C4-2B (cell line): ENCODE data around the gene TMEM272.

ENCODE experiments used
- H3K27ac ChIP-seq: fragments of 450-650 bp; 2 replicates; pipeline ENCODE4 v1.5.1; 2017
- CTCF ChIP-seq: fragments of 450-650 bp; conservative IDR thresholded peaks from 2 replicates; pipeline ENCODE4 v1.5.1; 2017; ENCODE audit warnings: mild to moderate bottlenecking
- ZFX ChIP-seq: fragments of 450-650 bp; IDR thresholded peaks from 2 replicates; pipeline ENCODE4 v1.6.1; 2017

The TMEM272 gene

GRCh38 chr13:51867062-51867461, 22.1 kb upstream of the TMEM272 start:
- no peak for TF ChIP-seq ZFX
- TF ChIP-seq CTCF: no peak
- no peak overlapping the region for H3K27ac ChIP-seq

- TF ChIP-seq ZFX (no peak), CTCF (no peak)
- no peak overlapping the region for H3K27ac ChIP-seq
Measured at GRCh38 chr13:51865838-51866237, 20.9 kb upstream of the TMEM272 start.

GRCh38 chr13:51862957-51863356, 18.0 kb upstream of the TMEM272 start:
- H3K27ac ChIP-seq: no peak overlapping the region
- TF ChIP-seq ZFX (no peak), CTCF (no peak)

DNA sequence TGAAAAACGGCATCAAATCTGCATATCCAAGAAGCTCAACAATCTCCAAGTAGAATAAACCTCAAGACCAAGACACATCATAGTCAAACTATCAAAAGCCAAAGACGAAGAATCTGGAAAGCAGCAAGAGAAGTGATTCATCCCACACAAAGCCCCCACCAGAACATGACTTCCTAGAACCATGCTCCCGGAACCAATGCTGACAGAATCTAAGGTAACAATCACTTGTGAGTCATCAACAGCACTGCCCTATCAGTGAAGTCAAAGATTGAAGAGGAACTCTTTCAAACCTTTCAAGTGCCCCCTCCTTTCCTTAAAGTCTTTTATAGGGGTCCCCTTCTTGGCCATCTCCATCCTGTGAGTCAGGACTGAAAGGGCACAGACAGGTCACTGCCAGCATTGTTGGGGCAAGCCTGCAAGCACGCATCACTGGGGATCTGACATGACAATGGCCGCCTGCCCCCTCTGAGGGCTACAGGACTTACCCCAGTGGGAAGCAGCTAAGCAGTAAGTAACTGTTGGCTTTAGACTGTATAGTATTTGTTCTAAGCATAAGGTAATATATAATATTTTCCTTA, 16.8 kb upstream of the TMEM272 start, which contains the start of gene CCDC70:
Gene CCDC70 (plus strand): TSS at position 247 of the 578 bp plus-strand sequence. CDS start 3,443 bp downstream, outside the sequence.
- TF ChIP-seq ZFX (no peak), CTCF (no peak)
- no peak within 1 kb of the TSS for H3K27ac ChIP-seq

GRCh38 chr13:51858433-51859247, 13.7 kb upstream of the TMEM272 start:
- H3K27ac ChIP-seq: peak overlapping the region; percentile 15; the same call in 1 of the 2 replicates
- no peak for TF ChIP-seq CTCF
- TF ChIP-seq ZFX: no peak

- no peak overlapping the region for H3K27ac ChIP-seq
- TF ChIP-seq ZFX: no peak
- no peak for TF ChIP-seq CTCF
Measured at GRCh38 chr13:51856998-51857397, 12.0 kb upstream of the TMEM272 start.

DNA sequence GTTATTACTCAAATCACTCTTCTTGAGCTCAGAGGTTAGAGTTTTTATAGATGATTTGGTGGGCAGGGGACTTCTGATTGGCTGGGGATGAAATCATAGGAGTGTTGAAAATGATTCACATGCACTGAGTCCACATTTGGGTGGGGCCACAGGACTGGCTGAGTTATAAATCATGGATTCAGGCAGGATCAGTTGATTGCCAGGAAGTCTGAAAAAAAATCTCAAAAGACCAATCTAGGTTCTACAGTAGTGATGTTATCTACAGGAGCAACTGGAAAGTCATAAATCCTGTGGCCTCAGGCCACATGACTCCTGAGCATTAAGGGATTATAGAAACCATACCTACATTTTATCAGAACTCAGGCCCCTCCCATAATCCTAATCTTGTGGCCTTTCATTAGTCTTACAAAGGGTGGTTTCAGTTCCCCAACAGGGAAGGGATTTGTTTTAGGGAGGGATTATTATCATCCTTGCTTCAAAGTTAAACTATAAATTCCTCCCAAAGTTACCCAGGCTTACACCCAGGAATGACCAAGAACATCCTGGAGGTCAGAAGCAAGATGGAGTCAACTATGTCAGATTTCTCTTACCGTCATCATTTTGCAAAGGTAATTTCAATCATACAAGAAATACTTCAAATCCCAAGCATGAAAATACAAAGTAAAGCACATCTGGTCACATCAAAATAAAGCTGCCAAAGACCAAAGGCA, 11.2 kb upstream of the TMEM272 start:
- TF ChIP-seq CTCF: no peak
- TF ChIP-seq ZFX: no peak
- H3K27ac ChIP-seq: no peak overlapping the region
